Effector memory CD8-positive, alpha-beta T cell (primary cell): ENCODE data around the gene PPM1N.

Experiments
- ATAC-seq: fragments of 150-1000 bp; cut with Tn5 transposase; replicated peaks from 2 replicates; pipeline ENCODE4 v1.10.0; 2021; ENCODE audit warnings: mild to moderate bottlenecking, moderate library complexity
- DNase-seq, 3 experiments: peaks; one replicate each; pipeline ENCODE4 v3.0.0; 2021
- H3K27ac Mint-ChIP-seq, 2 donors: one replicate each; pipeline ENCODE4 v1.8.0; 2022; ENCODE audit warnings: mild to moderate bottlenecking in 2 of 2, mixed read lengths in 2 of 2, moderate library complexity in 2 of 2
- H3K27me3 Mint-ChIP-seq, 2 donors: one replicate each; pipeline ENCODE4 v1.8.0; 2022; ENCODE audit warnings: mixed read lengths in 2 of 2
- H3K36me3 Mint-ChIP-seq: one replicate; pipeline ENCODE4 v1.8.0; 2022; ENCODE audit warnings: mild to moderate bottlenecking, moderate library complexity, mixed read lengths; ENCODE audit not compliant: insufficient read depth
- H3K4me1 Mint-ChIP-seq, 2 donors: one replicate each; pipeline ENCODE4 v1.8.0; 2022; ENCODE audit warnings: low read depth in 2 of 2, mixed read lengths in 2 of 2
- H3K4me3 Mint-ChIP-seq, 2 donors: one replicate each; pipeline ENCODE4 v1.8.0; 2022; ENCODE audit warnings: mild to moderate bottlenecking in 2 of 2, mixed read lengths in 2 of 2, moderate library complexity in 2 of 2
- H3K9me3 Mint-ChIP-seq, 2 donors: one replicate each; pipeline ENCODE4 v1.8.0; 2022; ENCODE audit warnings: mixed read lengths in 2 of 2

The PPM1N gene

GRCh38 chr19:45488708-45489107, 9.5 kb upstream of the PPM1N start:
- no peak for ATAC-seq
- H3K27ac Mint-ChIP-seq, result no peak overlapping the region
- peaks cover 5 to 13% of the 10 kb centered on the region in 2 donors for H3K4me1 Mint-ChIP-seq
- H3K9me3 Mint-ChIP-seq, result no peaks in the 10 kb centered on the region
- peaks cover 36% of the 10 kb centered on the region for H3K36me3 Mint-ChIP-seq
- H3K27me3 Mint-ChIP-seq, result peaks cover 5 to 27% of the 10 kb centered on the region in 2 donors
- H3K4me3 Mint-ChIP-seq, result no peak overlapping the region
- no peak for DNase-seq

GRCh38 chr19:45489216-45489855, 8.9 kb upstream of the PPM1N start:
- no peak overlapping the region for H3K27ac Mint-ChIP-seq
- peaks cover 35% of the 10 kb centered on the region for H3K36me3 Mint-ChIP-seq
- H3K9me3 Mint-ChIP-seq, result no peaks in the 10 kb centered on the region
- H3K4me3 Mint-ChIP-seq, result no peak overlapping the region
- ATAC-seq, result no peak
- H3K27me3 Mint-ChIP-seq, result peaks cover 5 to 27% of the 10 kb centered on the region in 2 donors
- DNase-seq, result no peak
- H3K4me1 Mint-ChIP-seq, result peaks cover 5 to 11% of the 10 kb centered on the region in 2 donors

- Mint-ChIP-seq H3K9me3 (no peaks in the 10 kb centered on the region), H3K4me1 (peaks cover 17 to 18% of the 10 kb centered on the region in 2 donors), H3K4me3 (no peak overlapping the region), H3K27ac (no peak overlapping the region), H3K27me3 (peaks cover 13 to 40% of the 10 kb centered on the region in 2 donors), H3K36me3 (peaks cover 22% of the 10 kb centered on the region)
- DNase-seq (no peak), ATAC-seq (no peak)
These were observed 6.1 kb upstream of the PPM1N start for GRCh38 chr19:45492137-45492626.

- H3K27ac Mint-ChIP-seq, result no peak overlapping the region
- H3K9me3 Mint-ChIP-seq, result no peaks in the 10 kb centered on the region
- no peak for ATAC-seq
- DNase-seq, result no peak
- peaks cover 21 to 22% of the 10 kb centered on the region in 2 donors for H3K4me1 Mint-ChIP-seq
- peak overlapping the region in 1 of 2 donors; percentile 25 for H3K4me3 Mint-ChIP-seq
- H3K36me3 Mint-ChIP-seq, result peaks cover 27% of the 10 kb centered on the region
- peaks cover 13 to 40% of the 10 kb centered on the region in 2 donors for H3K27me3 Mint-ChIP-seq
These were observed 5.4 kb upstream of the PPM1N start for GRCh38 chr19:45492627-45493470.

- Mint-ChIP-seq H3K9me3 (no peaks in the 10 kb centered on the region), H3K4me1 (peaks cover 31% of the 10 kb centered on the region in 2 donors), H3K27ac (no peak overlapping the region), H3K36me3 (peaks cover 23% of the 10 kb centered on the region), H3K4me3 (no peak overlapping the region), H3K27me3 (peaks cover 8 to 31% of the 10 kb centered on the region in 2 donors)
- ATAC-seq (no peak), DNase-seq (no peak)
These were observed 3.9 kb upstream of the PPM1N start for GRCh38 chr19:45494261-45494916.

GRCh38 chr19:45495178-45495577, 3.1 kb upstream of the PPM1N start:
- no peak overlapping the region for H3K27ac Mint-ChIP-seq
- peak overlapping the region; percentile 84 to 91 for H3K4me3 Mint-ChIP-seq
- peaks cover 23% of the 10 kb centered on the region for H3K36me3 Mint-ChIP-seq
- no peak for ATAC-seq
- no peaks in the 10 kb centered on the region for H3K9me3 Mint-ChIP-seq
- peaks cover 8 to 31% of the 10 kb centered on the region in 2 donors for H3K27me3 Mint-ChIP-seq
- no peak for DNase-seq
- H3K4me1 Mint-ChIP-seq, result peaks cover 34% of the 10 kb centered on the region in 2 donors

- H3K4me1 Mint-ChIP-seq, result peaks cover 34 to 40% of the 10 kb centered on the region in 2 donors
- H3K27ac Mint-ChIP-seq, result peak overlapping the region in 1 of 2 donors; percentile 90
- ATAC-seq, result peak; percentile 29
- H3K36me3 Mint-ChIP-seq, result peaks cover 23% of the 10 kb centered on the region
- H3K9me3 Mint-ChIP-seq, result no peaks in the 10 kb centered on the region
- peak; percentile 38 to 49 (median 47) for DNase-seq
- peaks cover 8 to 31% of the 10 kb centered on the region in 2 donors for H3K27me3 Mint-ChIP-seq
- H3K4me3 Mint-ChIP-seq, result peak overlapping the region; percentile 84 to 91
These were observed 1.8 kb upstream of the PPM1N start for GRCh38 chr19:45496349-45496953.

- Mint-ChIP-seq H3K27ac (peak overlapping the region; percentile 87 to 90), H3K4me1 (peaks cover 34 to 40% of the 10 kb centered on the region in 2 donors), H3K27me3 (peaks cover 8 to 19% of the 10 kb centered on the region in 2 donors), H3K36me3 (peaks cover 21% of the 10 kb centered on the region), H3K4me3 (peak overlapping the region; percentile 79 to 91), H3K9me3 (no peaks in the 10 kb centered on the region)
- no peak for DNase-seq
- no peak for ATAC-seq
These were observed 452 bp upstream of the PPM1N start for GRCh38 chr19:45497791-45498190.

GRCh38 chr19:45499196-45500180, 1.2 kb downstream of the PPM1N start:
- Mint-ChIP-seq H3K27ac (no peak overlapping the region), H3K9me3 (no peaks in the 10 kb centered on the region), H3K4me1 (peaks cover 31 to 34% of the 10 kb centered on the region in 2 donors), H3K27me3 (peaks cover 8 to 12% of the 10 kb centered on the region in 2 donors), H3K36me3 (peaks cover 11% of the 10 kb centered on the region), H3K4me3 (peak overlapping the region; percentile 79 to 91)
- ATAC-seq, result peak; percentile 24
- peak; percentile 48 to 51 (median 50) for DNase-seq

GRCh38 chr19:45500918-45501729, 2.9 kb downstream of the PPM1N start:
- ATAC-seq (no peak), DNase-seq (no peak)
- Mint-ChIP-seq H3K27ac (no peak overlapping the region), H3K9me3 (no peaks in the 10 kb centered on the region), H3K4me1 (peaks cover 32% of the 10 kb centered on the region in 2 donors), H3K27me3 (no peaks in the 10 kb centered on the region), H3K36me3 (peaks cover 13% of the 10 kb centered on the region), H3K4me3 (peak overlapping the region in 1 of 2 donors; percentile 56)

- no peaks in the 10 kb centered on the region for H3K27me3 Mint-ChIP-seq
- H3K27ac Mint-ChIP-seq, result no peak overlapping the region
- H3K9me3 Mint-ChIP-seq, result no peaks in the 10 kb centered on the region
- no peak for ATAC-seq
- H3K4me1 Mint-ChIP-seq, result peaks cover 32 to 34% of the 10 kb centered on the region in 2 donors
- H3K36me3 Mint-ChIP-seq, result peaks cover 17% of the 10 kb centered on the region
- H3K4me3 Mint-ChIP-seq, result no peak overlapping the region
- DNase-seq, result no peak
These were observed 3.4 kb downstream of the PPM1N start for GRCh38 chr19:45501730-45502014.

- Mint-ChIP-seq H3K27me3 (no peaks in the 10 kb centered on the region), H3K9me3 (no peaks in the 10 kb centered on the region), H3K4me3 (no peak overlapping the region), H3K36me3 (peaks cover 21% of the 10 kb centered on the region), H3K4me1 (peaks cover 33 to 35% of the 10 kb centered on the region in 2 donors), H3K27ac (no peak overlapping the region)
- no peak for DNase-seq
- ATAC-seq, result no peak
These were observed 3.9 kb downstream of the PPM1N start for GRCh38 chr19:45502111-45502510.
